DMS 273 treated with DMSO at 0.1 percent for 48 hours (cell line): ENCODE data around the gene ZNF718.
"Not testable (repeated sequence)": the region's sequence is repeated elsewhere in the genome, so short reads cannot be mapped to it uniquely, and the experiment has no call there.

Experiments used
- DNase-seq: peaks from one replicate; lab custom pipeline; 2025; lab: John Stamatoyannopoulos, UW

ZNF718 gene

DNA sequence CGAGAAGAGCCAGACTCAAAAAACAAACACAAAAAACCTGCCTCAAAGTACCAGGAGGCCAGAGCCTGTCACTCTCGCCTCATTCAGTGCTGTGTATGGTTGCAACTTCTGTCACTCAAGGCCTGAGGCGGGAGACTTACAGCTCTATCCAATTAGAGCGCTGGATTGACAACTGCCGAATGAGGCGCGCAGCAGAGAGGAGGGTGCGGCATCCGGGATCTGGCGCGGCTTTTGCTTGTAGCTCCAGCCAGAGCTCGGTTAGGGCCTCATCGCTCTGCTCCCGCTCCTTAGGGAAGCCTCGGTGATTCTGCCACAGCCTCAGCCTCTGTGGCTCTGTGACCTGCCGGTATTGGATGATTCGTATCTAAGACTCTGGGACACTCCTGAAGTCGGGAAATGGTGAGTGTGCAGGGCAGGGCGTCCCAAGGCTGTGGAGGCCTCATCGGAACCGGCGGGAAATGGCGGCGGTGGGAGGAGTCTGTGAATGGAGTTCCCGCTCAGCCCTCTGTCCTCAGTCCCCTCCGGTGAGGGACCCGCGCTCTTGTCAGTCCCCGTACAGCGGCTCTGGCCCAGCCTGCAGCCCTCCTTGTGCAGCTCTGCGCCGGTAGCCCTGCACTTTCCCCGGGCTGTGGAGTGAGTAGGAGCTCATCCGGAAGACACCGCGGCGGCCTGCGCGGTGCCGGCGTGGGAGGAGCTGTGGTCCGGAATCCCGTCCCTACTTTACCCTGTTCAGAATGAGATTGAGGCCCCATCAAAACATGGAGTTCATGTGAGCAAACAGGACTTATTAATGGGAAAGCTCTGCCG, at the start of gene ZNF718:
TSS of gene ZNF718 (plus strand) at position 227 of the 807 bp plus-strand sequence. CDS start at position 397, 170 bp downstream.
- peak; percentile 91 for DNase-seq

DNA sequence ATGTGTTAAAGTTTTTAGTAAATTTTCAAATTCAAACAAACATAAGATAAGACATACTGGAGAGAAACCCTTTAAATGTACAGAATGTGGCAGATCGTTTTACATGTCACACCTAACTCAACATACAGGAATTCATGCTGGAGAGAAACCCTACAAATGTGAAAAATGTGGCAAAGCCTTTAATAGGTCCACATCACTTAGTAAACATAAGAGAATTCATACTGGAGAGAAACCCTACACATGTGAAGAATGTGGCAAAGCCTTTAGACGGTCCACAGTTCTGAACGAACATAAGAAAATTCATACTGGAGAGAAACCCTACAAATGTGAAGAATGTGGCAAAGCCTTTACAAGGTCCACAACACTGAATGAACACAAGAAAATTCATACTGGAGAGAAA, 38.4 kb upstream of the ZNF718 start:
- no peak for DNase-seq

DNA sequence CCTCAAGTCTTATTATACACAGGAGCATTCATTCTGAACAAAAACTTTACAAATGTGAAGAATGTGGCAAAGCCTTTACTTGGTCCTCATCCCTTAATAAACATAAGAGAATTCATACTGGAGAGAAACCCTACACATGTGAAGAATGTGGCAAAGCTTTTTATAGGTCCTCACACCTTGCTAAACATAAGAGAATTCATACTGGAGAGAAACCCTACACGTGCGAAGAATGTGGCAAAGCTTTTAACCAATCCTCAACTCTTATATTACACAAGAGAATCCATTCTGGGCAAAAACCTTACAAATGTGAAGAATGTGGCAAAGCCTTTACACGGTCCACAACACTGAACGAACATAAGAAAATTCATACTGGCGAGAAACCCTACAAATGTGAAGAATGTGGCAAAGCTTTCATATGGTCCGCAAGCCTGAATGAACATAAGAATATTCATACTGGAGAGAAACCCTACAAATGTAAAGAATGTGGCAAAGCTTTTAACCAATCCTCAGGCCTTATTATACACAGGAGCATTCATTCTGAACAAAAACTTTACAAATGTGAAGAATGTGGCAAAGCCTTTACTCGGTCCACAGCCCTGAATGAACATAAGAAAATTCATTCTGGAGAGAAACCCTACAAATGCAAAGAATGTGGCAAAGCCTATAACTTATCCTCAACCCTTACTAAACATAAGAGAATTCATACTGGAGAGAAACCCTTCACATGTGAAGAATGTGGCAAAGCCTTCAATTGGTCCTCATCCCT, 37.6 kb upstream of the ZNF718 start:
- DNase-seq, result not testable (repeated sequence)

DNA sequence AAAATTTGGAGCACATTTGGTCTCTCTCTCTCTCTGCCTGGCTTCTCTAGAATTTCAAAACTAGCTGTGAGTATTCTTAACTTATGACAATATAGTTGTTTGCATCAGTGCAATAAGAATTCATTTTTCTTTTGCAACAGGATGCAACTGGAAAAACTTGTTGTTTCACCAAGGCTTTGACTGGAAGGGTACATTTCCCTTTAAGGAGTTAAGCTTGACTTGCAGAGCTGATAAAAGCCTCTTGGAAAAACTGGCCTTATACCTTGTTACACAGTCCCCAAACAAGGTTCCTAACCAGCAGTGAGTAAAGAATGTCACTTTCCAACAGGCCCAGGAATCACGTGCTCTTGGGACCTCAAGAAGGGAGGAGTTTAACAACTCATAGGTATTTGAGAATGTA, 25.9 kb upstream of the ZNF718 start:
- DNase-seq, result no peak

DNA sequence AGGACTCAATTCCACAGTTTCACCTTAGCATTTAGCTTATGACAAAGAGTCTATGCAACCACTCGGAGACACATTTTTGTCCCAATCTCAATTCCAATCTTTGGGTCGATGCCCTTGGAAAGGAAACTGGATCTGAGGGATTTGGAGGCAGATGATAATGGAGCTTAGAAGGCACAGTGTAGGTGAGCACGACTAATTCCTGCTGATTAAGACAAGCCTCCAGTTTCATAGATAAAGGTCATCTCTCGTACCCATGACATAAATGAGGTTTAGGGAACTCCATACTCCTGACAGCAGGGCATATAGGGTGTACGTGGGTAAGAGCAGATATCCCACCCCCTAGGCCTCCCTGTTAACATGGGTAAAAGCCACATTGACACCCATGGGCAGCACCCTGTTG, 24.4 kb upstream of the ZNF718 start:
- DNase-seq, result no peak

DNA sequence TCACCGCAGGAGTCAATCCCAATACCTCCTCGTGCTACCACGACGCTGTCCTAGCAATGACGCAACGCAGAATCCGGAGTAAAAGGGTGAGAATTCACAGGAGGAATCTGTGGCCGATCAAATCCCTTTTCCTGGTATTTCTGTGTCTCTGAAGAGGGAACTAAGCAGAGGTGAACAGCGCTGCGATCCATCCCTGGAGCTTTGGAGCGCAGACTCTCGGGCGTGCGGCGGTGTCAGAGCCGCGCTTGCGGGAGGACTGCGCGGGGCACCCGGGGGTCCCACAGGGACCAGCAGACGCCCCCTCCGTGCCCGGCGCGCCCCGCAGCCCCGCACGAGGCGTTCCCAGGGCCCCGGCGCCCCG, 17.2 kb upstream of the ZNF718 start:
- no peak for DNase-seq

DNA sequence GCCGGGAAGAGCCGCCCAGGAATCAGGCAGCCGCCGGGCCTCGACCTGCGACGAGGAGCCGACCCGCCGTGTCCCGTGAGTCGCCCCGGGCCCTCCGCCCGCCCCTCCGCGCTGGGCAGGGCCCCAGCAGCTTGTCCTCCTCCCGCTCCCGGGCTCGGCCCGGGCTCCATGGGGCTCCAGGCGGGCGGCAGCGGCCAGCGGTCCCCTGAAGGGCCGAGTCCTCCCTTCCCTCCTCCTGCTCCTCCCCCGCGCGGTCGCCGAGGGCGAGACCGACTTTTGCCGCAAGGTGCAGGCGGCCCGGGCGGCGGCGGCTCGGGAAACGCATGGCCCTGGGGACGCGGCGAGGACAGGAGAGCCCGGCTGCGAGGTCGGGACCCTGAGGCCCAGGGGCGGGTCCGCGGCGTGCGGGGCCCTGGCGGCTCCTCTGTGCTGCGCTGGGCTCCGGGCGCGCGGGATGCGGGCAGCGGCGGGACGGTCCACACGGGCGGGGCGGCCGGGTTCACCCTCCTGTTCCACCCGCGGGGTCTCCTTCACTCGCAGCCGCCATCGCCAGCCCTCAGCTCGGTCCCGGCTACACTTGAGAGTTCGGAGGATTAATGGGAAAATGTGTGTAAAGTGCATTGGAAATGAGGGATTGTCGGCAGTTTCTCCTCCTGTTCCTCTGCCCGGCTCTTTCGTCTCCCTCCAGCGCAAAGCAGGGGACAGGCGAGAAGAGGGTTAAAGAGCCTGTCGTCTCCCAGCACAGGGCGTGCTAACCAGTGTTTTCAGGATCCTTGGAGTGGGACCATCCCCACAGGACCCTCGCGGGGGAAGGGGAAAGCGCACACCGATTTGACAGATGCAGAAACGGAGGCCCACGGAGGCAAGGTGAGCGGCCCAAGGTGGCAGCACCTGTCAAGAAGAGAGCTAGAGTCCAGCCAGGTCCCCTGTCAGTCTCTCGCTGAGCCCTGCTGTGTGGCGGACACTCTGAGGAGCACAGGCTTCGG, 16.6 kb upstream of the ZNF718 start:
- no peak for DNase-seq

DNA sequence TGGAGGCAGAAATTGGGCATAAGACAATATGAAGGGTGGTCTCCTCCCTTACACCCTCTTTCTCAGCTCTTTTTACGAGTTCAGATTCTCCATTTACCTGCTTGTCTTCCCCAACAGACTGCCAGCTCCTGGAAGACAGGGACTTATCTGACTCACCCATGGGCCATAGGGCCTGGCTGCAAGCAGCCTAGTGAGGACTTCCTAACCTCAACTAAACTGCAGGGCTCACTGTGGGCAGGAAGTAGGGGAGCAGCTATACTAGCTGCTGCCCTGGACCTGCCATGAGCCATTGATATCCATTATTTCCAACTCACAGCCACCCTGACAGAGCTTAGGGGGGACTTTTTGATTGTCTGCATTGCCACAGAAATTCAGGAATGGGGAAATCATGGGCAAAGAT, 11.5 kb upstream of the ZNF718 start:
- DNase-seq, result no peak

DNA sequence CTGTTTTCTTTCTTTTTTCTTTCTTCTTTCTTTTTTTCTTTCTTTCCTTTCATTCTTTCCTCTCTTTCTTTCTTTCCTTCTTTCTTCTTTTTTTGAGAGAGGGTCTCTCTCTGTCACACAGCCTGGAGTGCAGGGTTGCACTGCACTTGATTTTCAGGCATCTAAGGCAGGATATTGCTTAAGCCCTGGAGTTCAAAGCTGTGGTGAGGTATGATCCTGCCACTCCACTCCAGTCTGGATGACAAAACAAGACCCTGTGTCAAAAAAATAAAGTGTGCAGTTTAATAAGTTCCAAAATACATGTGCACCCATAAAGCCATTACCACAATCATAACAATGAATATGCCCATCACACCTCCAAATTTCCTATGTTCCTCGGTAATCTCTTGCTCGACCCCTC, 10.6 kb upstream of the ZNF718 start:
- DNase-seq, result no peak

DNA sequence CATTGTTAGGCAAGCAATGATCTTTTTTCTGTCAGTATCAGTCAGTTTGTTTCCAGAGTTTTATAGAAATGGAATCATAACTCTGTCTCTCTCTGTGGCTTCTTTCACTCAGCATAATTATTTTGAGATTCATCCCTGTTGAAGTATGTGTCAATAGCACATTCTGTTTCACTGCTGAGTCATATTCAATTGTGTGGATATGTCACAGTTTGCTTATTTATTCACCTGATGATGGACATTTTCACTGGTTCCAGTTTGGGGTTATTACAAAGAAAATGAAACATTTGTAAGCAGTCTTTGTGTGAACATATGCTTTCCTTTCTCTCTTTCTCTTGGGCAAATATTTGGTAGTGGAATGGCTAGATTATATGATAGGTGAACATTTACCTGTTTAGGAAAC, 10.2 kb upstream of the ZNF718 start:
- no peak for DNase-seq

DNA sequence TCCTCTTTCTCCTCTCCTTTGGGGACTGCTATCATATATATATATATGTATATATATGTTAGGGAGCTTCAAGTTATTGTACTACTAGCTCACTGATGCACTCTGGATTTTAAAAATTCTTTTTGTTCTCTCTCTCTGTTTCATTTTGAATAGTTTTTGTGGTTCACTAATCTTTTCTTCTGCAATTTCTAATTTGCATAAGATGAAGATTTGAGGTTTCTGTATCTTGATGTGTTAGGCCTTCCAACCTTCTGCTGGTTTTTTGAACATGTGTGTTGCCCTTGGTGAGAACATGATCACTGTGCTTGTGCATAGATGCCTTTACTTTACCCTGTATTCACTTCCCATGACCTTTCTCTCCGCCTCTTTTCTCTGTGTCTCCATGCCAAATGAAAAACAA, 7.8 kb upstream of the ZNF718 start:
- DNase-seq, result no peak

DNA sequence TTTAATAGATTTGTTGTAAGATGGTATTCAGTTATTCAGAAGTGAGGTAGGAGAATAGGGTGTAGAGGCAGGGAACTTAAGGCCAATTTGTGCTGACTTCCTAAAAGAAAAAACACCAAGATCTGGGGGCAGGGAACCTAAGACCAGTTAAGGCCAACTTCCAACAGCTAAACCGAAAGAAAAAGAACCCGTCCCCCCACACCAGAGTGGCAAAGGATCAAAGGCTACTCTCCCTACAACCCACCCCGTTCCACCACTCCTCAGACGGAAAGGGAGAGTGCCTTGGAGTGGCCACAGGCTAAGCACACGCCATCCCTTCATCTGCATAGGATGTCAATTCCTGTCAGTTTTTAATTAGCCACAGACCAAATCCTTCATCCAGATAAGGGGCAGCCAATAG, 3.7 kb upstream of the ZNF718 start:
- no peak for DNase-seq

DNA sequence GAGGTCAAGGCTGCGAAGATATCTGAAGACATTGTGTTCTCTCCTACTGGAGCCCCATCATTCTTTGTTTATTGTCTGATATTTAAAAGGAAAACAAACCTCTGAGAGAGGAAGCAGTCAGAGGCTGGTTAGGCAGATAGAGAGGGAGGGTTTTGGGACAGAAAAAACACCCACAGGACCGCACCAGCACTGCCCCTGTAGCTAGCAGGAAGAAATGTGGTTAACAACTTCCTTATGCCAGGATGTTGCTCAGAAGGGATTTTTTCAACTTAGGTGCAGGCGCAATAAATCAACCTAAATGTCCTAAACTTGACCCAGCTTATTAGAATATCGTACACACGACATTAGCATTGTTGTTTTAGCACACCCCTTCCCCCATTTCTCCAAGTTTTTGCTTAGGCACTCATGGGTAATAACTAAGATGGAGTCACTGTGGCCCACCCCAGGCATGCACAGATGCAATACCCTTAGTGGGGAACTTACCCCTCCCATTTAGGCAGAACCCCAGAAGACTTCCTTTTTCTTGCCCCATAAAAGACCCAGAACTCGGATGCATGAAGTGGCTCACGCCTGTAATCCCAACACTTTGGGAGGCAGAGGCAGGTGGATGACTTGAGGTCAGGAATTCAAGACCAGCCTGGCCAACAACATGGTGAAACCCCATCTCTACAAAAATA, 2.8 kb upstream of the ZNF718 start:
- DNase-seq, result no peak

DNA sequence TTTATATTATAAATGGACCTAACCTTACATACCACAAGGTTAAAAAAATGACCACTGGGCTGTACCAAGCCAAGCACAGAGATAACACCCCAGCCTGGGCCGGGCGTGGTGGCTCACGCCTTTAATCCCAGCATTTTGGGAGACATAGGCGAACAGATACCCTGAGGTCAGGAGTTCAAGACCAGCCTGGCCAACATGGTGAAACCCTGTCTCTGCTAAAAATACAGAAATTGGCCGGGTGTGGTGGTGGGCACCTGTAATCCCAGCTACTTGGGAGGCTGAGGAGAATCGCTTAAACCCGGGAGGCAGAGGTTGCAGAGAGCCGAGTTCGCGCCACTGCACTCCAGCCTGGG, 403 bp upstream of the ZNF718 start:
- DNase-seq, result not testable (repeated sequence)

DNA sequence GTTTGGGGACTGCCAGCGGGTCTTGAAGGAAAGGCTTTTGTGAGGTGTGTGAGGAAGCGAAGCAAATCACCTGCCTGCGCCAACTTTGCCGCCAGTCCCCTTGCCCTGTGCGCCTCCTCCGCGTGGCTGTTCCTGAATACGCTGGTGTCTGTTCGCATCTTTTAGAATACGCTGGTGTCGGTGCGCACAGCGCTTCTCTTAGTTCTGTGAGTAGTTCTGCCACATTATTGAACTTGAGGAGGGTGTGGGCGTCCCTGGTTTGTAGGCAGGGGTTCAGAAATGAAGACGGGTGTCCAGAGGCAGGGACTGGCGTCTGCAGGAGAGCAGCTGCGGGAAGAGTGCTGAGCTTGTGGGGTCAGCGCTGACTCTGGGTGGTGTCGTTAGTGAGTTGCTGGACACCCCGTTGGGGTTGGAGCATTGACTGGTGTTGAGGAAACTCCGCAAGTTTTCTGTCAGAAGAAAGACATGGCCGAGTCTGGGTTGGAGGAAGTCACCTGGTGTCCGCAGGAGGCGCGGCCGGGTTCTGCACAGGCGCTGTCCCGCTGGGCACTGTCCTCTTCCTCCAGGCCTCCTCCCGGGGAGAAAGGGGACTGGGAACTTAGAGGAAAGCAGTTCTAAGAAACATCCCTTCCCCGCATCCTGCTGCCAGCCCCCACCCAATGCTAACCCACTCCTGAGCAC, 930 bp downstream of the ZNF718 start:
- peak; percentile 0 for DNase-seq

DNA sequence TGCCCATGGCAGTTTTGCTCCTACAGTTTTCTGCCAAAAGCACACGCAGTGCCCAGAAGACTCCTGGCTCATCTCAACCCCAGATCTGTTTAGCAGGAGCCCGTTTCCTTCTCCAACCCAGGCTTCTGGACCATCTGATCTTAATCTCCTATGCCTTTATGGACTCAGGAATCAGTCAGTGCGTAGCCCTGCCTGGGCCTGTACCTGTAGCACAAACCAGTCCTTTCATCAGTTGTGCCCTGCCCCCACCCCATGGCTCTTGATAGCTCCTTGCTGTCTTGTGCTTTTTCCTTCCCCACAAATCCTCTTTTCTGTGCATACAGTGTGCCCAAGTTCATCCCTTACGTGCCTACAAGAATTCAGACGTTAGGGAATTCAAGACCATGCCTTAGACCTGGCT, 1.5 kb downstream of the ZNF718 start:
- DNase-seq, result no peak

DNA sequence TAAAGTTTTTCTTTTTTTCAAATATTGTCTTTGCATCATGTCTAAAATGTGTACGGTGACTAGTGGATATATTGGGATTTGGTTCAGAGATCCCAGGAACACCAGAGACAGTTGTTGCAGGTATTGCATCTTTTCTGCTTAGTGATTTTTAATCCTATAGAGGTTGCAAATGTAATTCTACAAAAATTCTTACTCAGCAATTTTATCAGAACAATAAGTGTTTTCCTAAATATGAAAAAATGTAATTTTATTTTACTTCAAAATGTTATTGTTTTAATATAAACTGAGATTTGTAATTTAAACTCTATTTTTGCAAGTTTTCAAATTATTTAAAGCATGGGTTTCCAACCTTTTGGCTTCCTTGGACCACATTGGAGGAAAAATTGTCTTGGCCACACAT, 8.2 kb downstream of the ZNF718 start:
- no peak for DNase-seq

DNA sequence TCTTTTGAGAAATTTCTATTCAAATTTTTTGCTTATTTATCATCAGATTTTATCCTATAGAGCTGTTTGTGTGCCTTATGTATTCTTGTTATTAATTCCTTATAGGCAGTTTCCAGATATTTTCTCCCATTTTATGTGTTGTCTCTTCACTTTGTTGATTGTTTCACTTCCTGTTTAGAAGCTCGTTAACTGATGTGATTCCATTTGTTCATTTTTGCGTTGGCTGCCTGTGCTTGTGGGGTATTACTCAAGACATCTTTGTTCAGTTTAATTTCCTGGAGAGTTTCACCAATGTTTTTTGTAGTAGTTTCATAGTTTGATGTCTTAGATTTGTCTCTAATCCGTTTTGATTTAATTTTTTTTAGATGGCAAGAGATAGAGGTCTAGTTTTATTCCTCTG, 14.6 kb downstream of the ZNF718 start:
- no peak for DNase-seq

DNA sequence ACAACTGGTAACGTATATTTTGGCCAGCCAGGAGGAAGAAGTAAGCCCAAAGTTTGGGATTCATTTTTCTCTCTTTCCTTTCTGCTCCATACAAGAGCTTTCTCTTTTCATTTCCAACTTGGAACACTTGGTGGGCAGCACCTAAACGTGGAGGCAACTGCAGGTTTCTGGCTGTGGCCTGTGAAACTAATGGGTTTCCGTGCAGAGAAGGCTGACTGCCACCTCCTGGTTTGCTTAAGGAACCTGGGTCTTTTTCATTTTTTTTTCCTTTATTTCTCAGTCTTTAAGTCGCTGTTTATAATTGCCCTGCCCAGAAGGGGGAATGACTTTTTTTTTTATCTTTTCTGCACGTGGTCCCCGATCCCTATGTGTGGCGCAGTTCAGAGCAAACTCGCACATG, 15.4 kb downstream of the ZNF718 start:
- no peak for DNase-seq

DNA sequence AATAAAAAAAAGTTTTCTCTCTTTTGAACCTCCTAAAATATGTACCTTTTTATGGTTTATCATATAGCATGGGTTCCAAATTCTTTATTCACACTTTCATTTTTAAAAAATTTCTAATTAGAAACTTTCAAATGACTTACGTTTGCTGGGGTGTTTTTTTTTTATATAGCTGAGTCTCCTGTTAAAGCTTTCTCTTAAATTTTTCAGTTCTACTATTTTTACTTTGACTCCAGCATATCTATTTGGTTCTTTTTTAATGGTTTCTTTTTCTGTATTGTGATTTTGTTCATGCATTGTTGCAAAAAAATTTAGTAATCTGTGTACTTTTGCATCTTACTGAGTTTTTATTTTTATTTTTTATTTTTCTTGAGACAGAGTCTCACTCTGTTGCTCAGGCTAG, 22.3 kb downstream of the ZNF718 start:
- no peak for DNase-seq

DNA sequence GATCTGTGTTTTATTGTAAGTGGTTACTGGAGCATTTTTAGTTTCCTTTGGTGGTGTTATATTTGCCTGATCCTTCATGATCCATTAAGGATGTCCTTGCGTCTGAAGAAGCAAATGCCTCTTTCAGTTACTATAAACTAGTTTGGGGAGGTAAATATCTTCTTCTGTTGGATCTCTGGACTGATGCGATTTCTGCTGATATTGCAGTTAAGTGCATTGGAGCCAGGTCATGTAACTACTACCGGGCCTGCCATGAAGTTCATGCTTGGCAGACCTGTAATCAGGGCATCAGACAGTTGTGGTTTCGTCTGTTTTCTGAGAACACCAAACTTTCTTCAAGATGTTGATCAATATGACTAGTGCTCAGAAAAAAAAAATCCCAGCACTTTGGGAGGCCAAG, 22.9 kb downstream of the ZNF718 start:
- DNase-seq, result no peak
